ENCODE data around the gene OPA1.

DNA sequence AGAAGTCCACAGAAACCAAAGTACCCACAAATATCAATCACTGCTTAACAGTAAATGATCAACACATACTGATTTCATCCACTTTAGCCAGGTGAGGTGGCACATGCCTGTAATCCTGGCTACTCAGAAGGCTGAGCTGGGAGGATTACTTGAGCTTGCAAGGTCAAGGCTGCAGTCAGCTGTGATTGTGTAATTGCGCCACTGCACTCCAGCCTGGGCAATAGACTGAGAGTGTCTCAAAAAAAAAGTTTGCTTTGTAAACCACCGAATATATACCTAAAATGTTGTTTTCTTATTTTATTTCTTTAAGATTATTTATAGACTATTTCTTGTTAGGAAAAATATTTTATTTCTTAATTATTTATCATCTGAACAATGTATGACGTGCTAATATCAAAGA is 29.6 kb upstream of the OPA1 start:
- TF ChIP-seq SRSF1 (optimal IDR thresholded peaks at IDR 0.05; ENCODE audit: low read depth, low read length): no peak
- no peak for TF ChIP-seq KAT2B (IDR thresholded peaks at IDR 0.05; ENCODE audit: borderline replicate concordance, low read depth, low read length)
- no peak for TF ChIP-seq ZNF501 (CRISPR knock-in tag; IDR thresholded peaks at IDR 0.05)
- TF ChIP-seq ZNF816 (CRISPR knock-in tag; IDR thresholded peaks at IDR 0.05; ENCODE audit: borderline replicate concordance): no peak
- TF ChIP-seq TCF7 (IDR thresholded peaks at IDR 0.05; ENCODE audit: low read depth): no peak
- no peak for TF ChIP-seq GABPA (IDR thresholded peaks at IDR 0.05; ENCODE audit: low read depth, low read length)
- no peak for TF ChIP-seq GABPA (CRISPR knock-in tag; IDR thresholded peaks at IDR 0.05; ENCODE audit: low read depth)
- no peak for TF ChIP-seq POLR2AphosphoS5 (IDR thresholded peaks at IDR 0.05; ENCODE audit: low read depth, low read length)
- TF ChIP-seq, protein P1, sequence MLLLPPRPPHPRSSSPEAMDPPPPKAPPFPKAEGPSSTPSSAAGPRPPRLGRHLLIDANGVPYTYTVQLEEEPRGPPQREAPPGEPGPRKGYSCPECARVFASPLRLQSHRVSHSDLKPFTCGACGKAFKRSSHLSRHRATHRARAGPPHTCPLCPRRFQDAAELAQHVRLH (CRISPR knock-in tag; IDR thresholded peaks at IDR 0.05; ENCODE audit: borderline replicate concordance, low read depth): no peak
- TF ChIP-seq CEBPB (IDR thresholded peaks at IDR 0.05; ENCODE audit: borderline replicate concordance, low read depth, low read length): peak; percentile 75
- TF ChIP-seq, protein P2, sequence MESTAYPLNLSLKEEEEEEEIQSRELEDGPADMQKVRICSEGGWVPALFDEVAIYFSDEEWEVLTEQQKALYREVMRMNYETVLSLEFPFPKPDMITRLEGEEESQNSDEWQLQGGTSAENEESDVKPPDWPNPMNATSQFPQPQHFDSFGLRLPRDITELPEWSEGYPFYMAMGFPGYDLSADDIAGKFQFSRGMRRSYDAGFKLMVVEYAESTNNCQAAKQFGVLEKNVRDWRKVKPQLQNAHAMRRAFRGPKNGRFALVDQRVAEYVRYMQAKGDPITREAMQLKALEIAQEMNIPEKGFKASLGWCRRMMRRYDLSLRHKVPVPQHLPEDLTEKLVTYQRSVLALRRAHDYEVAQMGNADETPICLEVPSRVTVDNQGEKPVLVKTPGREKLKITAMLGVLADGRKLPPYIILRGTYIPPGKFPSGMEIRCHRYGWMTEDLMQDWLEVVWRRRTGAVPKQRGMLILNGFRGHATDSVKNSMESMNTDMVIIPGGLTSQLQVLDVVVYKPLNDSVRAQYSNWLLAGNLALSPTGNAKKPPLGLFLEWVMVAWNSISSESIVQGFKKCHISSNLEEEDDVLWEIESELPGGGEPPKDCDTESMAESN (CRISPR knock-in tag; conservative IDR thresholded peaks at IDR 0.05): no peak
- TF ChIP-seq MAFG (CRISPR knock-in tag; IDR thresholded peaks at IDR 0.05): no peak
- no peak for TF ChIP-seq ZNF615 (CRISPR knock-in tag; IDR thresholded peaks at IDR 0.05; ENCODE audit: borderline replicate concordance)
